NCI-H2171 (cell line): ENCODE results near the gene TXNDC2.

Source experiments
- DNase-seq: peaks from one replicate; lab custom pipeline; 2025; lab: John Stamatoyannopoulos, UW

The TXNDC2 gene

GRCh38 chr18:9913526-9914333, 28.0 kb downstream of the TXNDC2 start, which contains the start of gene VAPA:
Gene VAPA, plus strand, starts transcription at chr18:9914016. Its CDS starts 241 bp downstream, at chr18:9914257.
- DNase-seq, result peak; percentile 95

- DNase-seq, result no peak
Measured at GRCh38 chr18:9914334-9914583, 28.5 kb downstream of the TXNDC2 start.

- peak; percentile 25 for DNase-seq
Measured at GRCh38 chr18:9914584-9915290, 29.0 kb downstream of the TXNDC2 start.

GRCh38 chr18:9915291-9916076, 29.7 kb downstream of the TXNDC2 start:
- no peak for DNase-seq

- no peak for DNase-seq
Measured at GRCh38 chr18:9916077-9916639, 30.4 kb downstream of the TXNDC2 start.

GRCh38 chr18:9916808-9917207, 31.0 kb downstream of the TXNDC2 start:
- DNase-seq, result no peak

GRCh38 chr18:9918016-9918680, 32.4 kb downstream of the TXNDC2 start:
- no peak for DNase-seq

GRCh38 chr18:9919564-9920232, 33.9 kb downstream of the TXNDC2 start:
- no peak for DNase-seq

- no peak for DNase-seq
Measured at GRCh38 chr18:9922592-9923311, 37.0 kb downstream of the TXNDC2 start.

GRCh38 chr18:9924371-9924943, 38.7 kb downstream of the TXNDC2 start:
- DNase-seq, result no peak

GRCh38 chr18:9925369-9925768, 39.6 kb downstream of the TXNDC2 start:
- no peak for DNase-seq

- no peak for DNase-seq
Measured at GRCh38 chr18:9925795-9926194, 40.0 kb downstream of the TXNDC2 start.

GRCh38 chr18:9926223-9926894, 40.6 kb downstream of the TXNDC2 start:
- no peak for DNase-seq

GRCh38 chr18:9926977-9927376, 41.2 kb downstream of the TXNDC2 start:
- no peak for DNase-seq

- DNase-seq, result no peak
Measured at GRCh38 chr18:9927392-9928063, 41.8 kb downstream of the TXNDC2 start.

GRCh38 chr18:9928646-9929259, 43.0 kb downstream of the TXNDC2 start:
- no peak for DNase-seq

GRCh38 chr18:9930299-9930884, 44.6 kb downstream of the TXNDC2 start:
- DNase-seq, result no peak

- no peak for DNase-seq
Measured at GRCh38 chr18:9931146-9931545, 45.4 kb downstream of the TXNDC2 start.
